ENCODE measurements around the gene DCP2.

DCP2 gene

GRCh38 chr5:112965733-112966306, 10.8 kb upstream of the DCP2 start:
- POLR2A ChIA-PET: interaction anchor here (0.8 kb wide), 1 partner anchor 11 kb away, joined by 5 read pairs; the partner anchor contains the start of gene DCP2
- H3K4me3 ChIP-seq (ENCODE audit: low read depth, low read length): no peak overlapping the region
- no peaks in the 10 kb centered on the region for H3K36me3 ChIP-seq (ENCODE audit: control insufficient read depth in 2 of 2, insufficient read depth in 1 of 2, low read length in 2 of 2)
- no peak overlapping the region for H3K27ac ChIP-seq (ENCODE audit: extremely low read depth, low read depth, low read length)
- CTCF ChIA-PET: interaction anchor here (0.6 kb wide), 1 partner anchor 13 kb away, joined by 4 read pairs; no protein-coding TSS in a partner anchor
- H3K4me1 ChIP-seq (ENCODE audit: control insufficient read depth, insufficient read depth, low read length): no peaks in the 10 kb centered on the region
- TF ChIP-seq ZNF202 (tag by site-specific recombination; IDR thresholded peaks at IDR 0.05; ENCODE audit: borderline replicate concordance) (no peak), ZNF785 (tag by site-specific recombination; IDR thresholded peaks at IDR 0.05) (no peak), MYNN (tag by site-specific recombination; IDR thresholded peaks at IDR 0.05; ENCODE audit: borderline replicate concordance) (no peak), ZBTB7A (tag by site-specific recombination; IDR thresholded peaks at IDR 0.05; ENCODE audit: low read depth) (no peak), ZNF16 (tag by site-specific recombination; IDR thresholded peaks at IDR 0.05; ENCODE audit: low read depth) (no peak), EGR2 (tag by site-specific recombination; IDR thresholded peaks at IDR 0.05; ENCODE audit: low read depth) (no peak), ZNF560 (tag by site-specific recombination; IDR thresholded peaks at IDR 0.05; ENCODE audit: borderline replicate concordance) (no peak), ZBTB26 (tag by site-specific recombination; optimal IDR thresholded peaks at IDR 0.05) (no peak), ZNF654 (tag by site-specific recombination; IDR thresholded peaks at IDR 0.05; ENCODE audit: low read depth) (no peak), KLF1 (tag by site-specific recombination; IDR thresholded peaks at IDR 0.05) (no peak), SCRT1 (tag by site-specific recombination; IDR thresholded peaks at IDR 0.05; ENCODE audit: borderline replicate concordance) (no peak), ZNF670 (tag by site-specific recombination; IDR thresholded peaks at IDR 0.05; ENCODE audit: low read depth) (no peak), ZNF768 (tag by site-specific recombination; IDR thresholded peaks at IDR 0.05) (no peak), ZEB2 (tag by site-specific recombination; IDR thresholded peaks at IDR 0.05) (no peak), ZSCAN5A (tag by site-specific recombination; IDR thresholded peaks at IDR 0.05) (no peak)
- TF ChIP-seq, protein P1, sequence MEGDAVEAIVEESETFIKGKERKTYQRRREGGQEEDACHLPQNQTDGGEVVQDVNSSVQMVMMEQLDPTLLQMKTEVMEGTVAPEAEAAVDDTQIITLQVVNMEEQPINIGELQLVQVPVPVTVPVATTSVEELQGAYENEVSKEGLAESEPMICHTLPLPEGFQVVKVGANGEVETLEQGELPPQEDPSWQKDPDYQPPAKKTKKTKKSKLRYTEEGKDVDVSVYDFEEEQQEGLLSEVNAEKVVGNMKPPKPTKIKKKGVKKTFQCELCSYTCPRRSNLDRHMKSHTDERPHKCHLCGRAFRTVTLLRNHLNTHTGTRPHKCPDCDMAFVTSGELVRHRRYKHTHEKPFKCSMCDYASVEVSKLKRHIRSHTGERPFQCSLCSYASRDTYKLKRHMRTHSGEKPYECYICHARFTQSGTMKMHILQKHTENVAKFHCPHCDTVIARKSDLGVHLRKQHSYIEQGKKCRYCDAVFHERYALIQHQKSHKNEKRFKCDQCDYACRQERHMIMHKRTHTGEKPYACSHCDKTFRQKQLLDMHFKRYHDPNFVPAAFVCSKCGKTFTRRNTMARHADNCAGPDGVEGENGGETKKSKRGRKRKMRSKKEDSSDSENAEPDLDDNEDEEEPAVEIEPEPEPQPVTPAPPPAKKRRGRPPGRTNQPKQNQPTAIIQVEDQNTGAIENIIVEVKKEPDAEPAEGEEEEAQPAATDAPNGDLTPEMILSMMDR (tag by site-specific recombination; IDR thresholded peaks at IDR 0.05): no peak
- TF ChIP-seq, protein P2, sequence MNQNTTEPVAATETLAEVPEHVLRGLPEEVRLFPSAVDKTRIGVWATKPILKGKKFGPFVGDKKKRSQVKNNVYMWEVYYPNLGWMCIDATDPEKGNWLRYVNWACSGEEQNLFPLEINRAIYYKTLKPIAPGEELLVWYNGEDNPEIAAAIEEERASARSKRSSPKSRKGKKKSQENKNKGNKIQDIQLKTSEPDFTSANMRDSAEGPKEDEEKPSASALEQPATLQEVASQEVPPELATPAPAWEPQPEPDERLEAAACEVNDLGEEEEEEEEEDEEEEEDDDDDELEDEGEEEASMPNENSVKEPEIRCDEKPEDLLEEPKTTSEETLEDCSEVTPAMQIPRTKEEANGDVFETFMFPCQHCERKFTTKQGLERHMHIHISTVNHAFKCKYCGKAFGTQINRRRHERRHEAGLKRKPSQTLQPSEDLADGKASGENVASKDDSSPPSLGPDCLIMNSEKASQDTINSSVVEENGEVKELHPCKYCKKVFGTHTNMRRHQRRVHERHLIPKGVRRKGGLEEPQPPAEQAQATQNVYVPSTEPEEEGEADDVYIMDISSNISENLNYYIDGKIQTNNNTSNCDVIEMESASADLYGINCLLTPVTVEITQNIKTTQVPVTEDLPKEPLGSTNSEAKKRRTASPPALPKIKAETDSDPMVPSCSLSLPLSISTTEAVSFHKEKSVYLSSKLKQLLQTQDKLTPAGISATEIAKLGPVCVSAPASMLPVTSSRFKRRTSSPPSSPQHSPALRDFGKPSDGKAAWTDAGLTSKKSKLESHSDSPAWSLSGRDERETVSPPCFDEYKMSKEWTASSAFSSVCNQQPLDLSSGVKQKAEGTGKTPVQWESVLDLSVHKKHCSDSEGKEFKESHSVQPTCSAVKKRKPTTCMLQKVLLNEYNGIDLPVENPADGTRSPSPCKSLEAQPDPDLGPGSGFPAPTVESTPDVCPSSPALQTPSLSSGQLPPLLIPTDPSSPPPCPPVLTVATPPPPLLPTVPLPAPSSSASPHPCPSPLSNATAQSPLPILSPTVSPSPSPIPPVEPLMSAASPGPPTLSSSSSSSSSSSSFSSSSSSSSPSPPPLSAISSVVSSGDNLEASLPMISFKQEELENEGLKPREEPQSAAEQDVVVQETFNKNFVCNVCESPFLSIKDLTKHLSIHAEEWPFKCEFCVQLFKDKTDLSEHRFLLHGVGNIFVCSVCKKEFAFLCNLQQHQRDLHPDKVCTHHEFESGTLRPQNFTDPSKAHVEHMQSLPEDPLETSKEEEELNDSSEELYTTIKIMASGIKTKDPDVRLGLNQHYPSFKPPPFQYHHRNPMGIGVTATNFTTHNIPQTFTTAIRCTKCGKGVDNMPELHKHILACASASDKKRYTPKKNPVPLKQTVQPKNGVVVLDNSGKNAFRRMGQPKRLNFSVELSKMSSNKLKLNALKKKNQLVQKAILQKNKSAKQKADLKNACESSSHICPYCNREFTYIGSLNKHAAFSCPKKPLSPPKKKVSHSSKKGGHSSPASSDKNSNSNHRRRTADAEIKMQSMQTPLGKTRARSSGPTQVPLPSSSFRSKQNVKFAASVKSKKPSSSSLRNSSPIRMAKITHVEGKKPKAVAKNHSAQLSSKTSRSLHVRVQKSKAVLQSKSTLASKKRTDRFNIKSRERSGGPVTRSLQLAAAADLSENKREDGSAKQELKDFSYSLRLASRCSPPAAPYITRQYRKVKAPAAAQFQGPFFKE (tag by site-specific recombination; IDR thresholded peaks at IDR 0.05; ENCODE audit: borderline replicate concordance): no peak
- TF ChIP-seq, protein P3, sequence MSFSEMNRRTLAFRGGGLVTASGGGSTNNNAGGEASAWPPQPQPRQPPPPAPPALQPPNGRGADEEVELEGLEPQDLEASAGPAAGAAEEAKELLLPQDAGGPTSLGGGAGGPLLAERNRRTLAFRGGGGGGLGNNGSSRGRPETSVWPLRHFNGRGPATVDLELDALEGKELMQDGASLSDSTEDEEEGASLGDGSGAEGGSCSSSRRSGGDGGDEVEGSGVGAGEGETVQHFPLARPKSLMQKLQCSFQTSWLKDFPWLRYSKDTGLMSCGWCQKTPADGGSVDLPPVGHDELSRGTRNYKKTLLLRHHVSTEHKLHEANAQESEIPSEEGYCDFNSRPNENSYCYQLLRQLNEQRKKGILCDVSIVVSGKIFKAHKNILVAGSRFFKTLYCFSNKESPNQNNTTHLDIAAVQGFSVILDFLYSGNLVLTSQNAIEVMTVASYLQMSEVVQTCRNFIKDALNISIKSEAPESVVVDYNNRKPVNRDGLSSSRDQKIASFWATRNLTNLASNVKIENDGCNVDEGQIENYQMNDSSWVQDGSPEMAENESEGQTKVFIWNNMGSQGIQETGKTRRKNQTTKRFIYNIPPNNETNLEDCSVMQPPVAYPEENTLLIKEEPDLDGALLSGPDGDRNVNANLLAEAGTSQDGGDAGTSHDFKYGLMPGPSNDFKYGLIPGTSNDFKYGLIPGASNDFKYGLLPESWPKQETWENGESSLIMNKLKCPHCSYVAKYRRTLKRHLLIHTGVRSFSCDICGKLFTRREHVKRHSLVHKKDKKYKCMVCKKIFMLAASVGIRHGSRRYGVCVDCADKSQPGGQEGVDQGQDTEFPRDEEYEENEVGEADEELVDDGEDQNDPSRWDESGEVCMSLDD (tag by site-specific recombination; IDR thresholded peaks at IDR 0.05): no peak
- no peaks in the 10 kb centered on the region for H3K9me3 ChIP-seq (ENCODE audit: control insufficient read depth, insufficient read depth, low read depth, low read length)

Measured in HEK293 (cell line).